Cardiac muscle cell (in vitro differentiated cells and primary cell): Measurements from ENCODE around the gene EFCAB5. TPM values are rescaled to one million over a fixed set of nuclear protein-coding genes. Genes with fewer than 3 reads are reported as not detected.
"Not testable (repeated sequence)": the region's sequence is repeated elsewhere in the genome, so short reads cannot be mapped to it uniquely, and the experiment has no call there.

Experiments used
- DNase-seq, 2 donors: peaks; one replicate each; pipeline versions ENCODE4 v3.0.0 to v3.0.0-alpha.2; 2010 to 2017; ENCODE audit warnings: low read depth in 1 of 2, low spot score in 1 of 2
- H3K27ac ChIP-seq: fragments of 200-600 bp; sonication (generic); 2 replicates; pipeline ENCODE4 v1.5.1; 2016
- H3K27me3 ChIP-seq: fragments of 200-600 bp; sonication (generic); 2 replicates; pipeline ENCODE4 v1.6.0; 2016; ENCODE audit warnings: control low read depth
- H3K36me3 ChIP-seq: fragments of 200-600 bp; sonication (generic); 2 replicates; pipeline ENCODE4 v1.5.1; 2016; ENCODE audit warnings: control low read depth
- H3K4me1 ChIP-seq: fragments of 200-600 bp; sonication (generic); 2 replicates; pipeline ENCODE4 v1.8.1; 2017; ENCODE audit warnings: low read depth, mild to moderate bottlenecking, mixed run types
- H3K4me3 ChIP-seq: fragments of 200-600 bp; sonication (generic); 2 replicates; pipeline ENCODE4 v1.5.1; 2016; ENCODE audit warnings: mild to moderate bottlenecking
- H3K9me3 ChIP-seq: fragments of 200-600 bp; sonication (generic); 2 replicates; pipeline ENCODE4 v1.5.1; 2017; ENCODE audit warnings: low read depth, mild to moderate bottlenecking, control low read depth
- CTCF ChIP-seq: IDR thresholded peaks from 2 replicates; pipeline ENCODE4 v1.5.1; 2012; ENCODE audit warnings: low read depth, mild to moderate bottlenecking, low read length
- polyA plus RNA-seq: library from polyadenylated mRNA; unstranded; fragments of >200 nt; fragmentation: Nextera tagmentation; extraction: Ambion mirVana; gene quantifications from 2 replicates; pipeline ENCODE4 v1.2.1, GENCODE V29; 2016
- total RNA-seq: library from RNA; depleted of rRNA; stranded (reverse); fragments of >200 nt; gene quantifications from 2 replicates; pipeline ENCODE4 v1.2.3, GENCODE V29; 2016

The EFCAB5 gene
- total and polyA plus RNA-seq, 2 experiments from 2014 or later: 0.12 to 1.5 TPM

- no peak overlapping the region for H3K27ac ChIP-seq
- no peaks in the 10 kb centered on the region for H3K36me3 ChIP-seq
- DNase-seq: no peak
- H3K4me3 ChIP-seq: no peak overlapping the region
- H3K4me1 ChIP-seq: no peaks in the 10 kb centered on the region
- H3K9me3 ChIP-seq: no peaks in the 10 kb centered on the region
- no peaks in the 10 kb centered on the region for H3K27me3 ChIP-seq
- no peak for TF ChIP-seq CTCF
Observed at GRCh38 chr17:30031214-30031869, 89.9 kb downstream of the EFCAB5 start.

- no peak for DNase-seq
- no peak for TF ChIP-seq CTCF
- no peak overlapping the region for H3K27ac ChIP-seq
- H3K4me1 ChIP-seq: no peaks in the 10 kb centered on the region
- no peak overlapping the region for H3K4me3 ChIP-seq
- H3K36me3 ChIP-seq: no peaks in the 10 kb centered on the region
- H3K9me3 ChIP-seq: no peaks in the 10 kb centered on the region
- no peaks in the 10 kb centered on the region for H3K27me3 ChIP-seq
Observed at GRCh38 chr17:30035369-30035768, 93.9 kb downstream of the EFCAB5 start.

- H3K4me1 ChIP-seq: not testable (repeated sequence)
Observed at GRCh38 chr17:30040719-30041518, 99.5 kb downstream of the EFCAB5 start.

GRCh38 chr17:30041551-30041950 is 100.1 kb downstream of the EFCAB5 start:
- H3K27me3 ChIP-seq: no peaks in the 10 kb centered on the region
- no peak overlapping the region for H3K27ac ChIP-seq
- no peak for TF ChIP-seq CTCF
- H3K36me3 ChIP-seq: no peaks in the 10 kb centered on the region
- no peaks in the 10 kb centered on the region for H3K4me1 ChIP-seq
- DNase-seq: no peak
- no peak overlapping the region for H3K4me3 ChIP-seq
- no peaks in the 10 kb centered on the region for H3K9me3 ChIP-seq

More at GRCh38 chr17:30040719-30041518, 99.5 kb downstream of the EFCAB5 start:
- H3K4me3 ChIP-seq, H3K36me3 ChIP-seq, H3K9me3 ChIP-seq, H3K27me3 ChIP-seq, H3K27ac ChIP-seq: not testable (repeated sequence)
- DNase-seq: peak in 1 of 2 donors; percentile 23

- no peak for DNase-seq
- Histone ChIP-seq H3K9me3 (no peaks in the 10 kb centered on the region), H3K4me1 (no peaks in the 10 kb centered on the region), H3K27ac (no peak overlapping the region), H3K36me3 (no peaks in the 10 kb centered on the region), H3K4me3 (no peak overlapping the region), H3K27me3 (no peaks in the 10 kb centered on the region)
- TF ChIP-seq CTCF: no peak
Observed at GRCh38 chr17:30062372-30062771, 120.9 kb downstream of the EFCAB5 start.

GRCh38 chr17:30064738-30065137 is 123.3 kb downstream of the EFCAB5 start:
- Histone ChIP-seq H3K4me3 (no peak overlapping the region), H3K36me3 (no peaks in the 10 kb centered on the region), H3K4me1 (no peaks in the 10 kb centered on the region), H3K27ac (no peak overlapping the region), H3K9me3 (no peaks in the 10 kb centered on the region), H3K27me3 (no peaks in the 10 kb centered on the region)
- no peak for DNase-seq
- TF ChIP-seq CTCF: no peak
